Ishikawa (cell line): ENCODE data around the gene EFHD2.

ENCODE experiments used
- CREB1 ChIP-seq: IDR thresholded peaks from 2 replicates; pipeline ENCODE4 v1.6.1; 2012; ENCODE audit warnings: low read depth
- EP300 ChIP-seq: IDR thresholded peaks from 2 replicates; pipeline ENCODE4 v1.6.1; 2012; ENCODE audit warnings: borderline replicate concordance
- REST ChIP-seq: IDR thresholded peaks from 2 replicates; pipeline ENCODE4 v1.6.1; 2012; ENCODE audit warnings: low read depth, mild to moderate bottlenecking
- TEAD4 ChIP-seq: IDR thresholded peaks from 2 replicates; pipeline ENCODE4 v1.6.1; 2012
- TF ChIP-seq, protein P1 (sequence below): IDR thresholded peaks from 2 replicates; pipeline ENCODE4 v1.6.1; 2012

- TF ChIP-seq TEAD4 (no peak), REST (no peak), EP300 (no peak), CREB1 (no peak)
- TF ChIP-seq, protein P1, sequence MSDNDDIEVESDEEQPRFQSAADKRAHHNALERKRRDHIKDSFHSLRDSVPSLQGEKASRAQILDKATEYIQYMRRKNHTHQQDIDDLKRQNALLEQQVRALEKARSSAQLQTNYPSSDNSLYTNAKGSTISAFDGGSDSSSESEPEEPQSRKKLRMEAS = no peak
These were observed 59.7 kb downstream of the EFHD2 start for GRCh38 chr1:15469361-15469760.
